GM23338 (cell line): ENCODE results near the gene LSM3. TPM values are rescaled to one million over a fixed set of nuclear protein-coding genes. Genes with fewer than 3 reads are reported as not detected.

ENCODE experiments used
- ATAC-seq: fragments of 200-7000 bp; cut with Tn5 transposase; 3 replicates; pipeline ENCODE4 v1.9.1; 2020
- DNase-seq: peaks from one replicate; pipeline ENCODE4 v3.0.0-alpha.2; 2015; ENCODE audit warnings: low spot score
- H2AFZ ChIP-seq: fragments of 200-600 bp; sonication (generic); 2 replicates; pipeline ENCODE4 v1.8.0; 2016; ENCODE audit warnings: antibody characterized with exemption, mild to moderate bottlenecking, moderate library complexity
- H3F3A ChIP-seq: fragments of 200-600 bp; sonication (generic); replicated peaks from 2 replicates; pipeline ENCODE4 v1.8.0; 2017; ENCODE audit warnings: antibody characterized with exemption, mixed run types, low read depth
- H3K27ac ChIP-seq: fragments of 200-600 bp; sonication (generic); 2 replicates; pipeline ENCODE4 v1.6.1; 2016; ENCODE audit warnings: low read depth
- H3K27me3 ChIP-seq: fragments of 200-600 bp; sonication (generic); 2 replicates; pipeline ENCODE4 v1.8.0; 2016; ENCODE audit warnings: mild to moderate bottlenecking, mixed run types, moderate library complexity; ENCODE audit not compliant: insufficient read depth
- H3K36me3 ChIP-seq: fragments of 200-600 bp; sonication (generic); 2 replicates; pipeline ENCODE4 v1.8.0; 2016; ENCODE audit warnings: mild to moderate bottlenecking; ENCODE audit not compliant: insufficient read depth
- H3K4me1 ChIP-seq: fragments of 200-600 bp; sonication (generic); 2 replicates; pipeline ENCODE4 v1.8.0; 2016; ENCODE audit warnings: mild to moderate bottlenecking, moderate library complexity; ENCODE audit not compliant: insufficient read depth
- H3K4me2 ChIP-seq: fragments of 200-600 bp; sonication (generic); 2 replicates; pipeline ENCODE4 v1.7.1; 2017; ENCODE audit warnings: mixed run types
- H3K4me3 ChIP-seq: fragments of 200-600 bp; sonication (generic); 2 replicates; pipeline ENCODE4 v1.6.1; 2016; ENCODE audit warnings: mixed run types
- H3K79me2 ChIP-seq: fragments of 200-600 bp; sonication (generic); replicated peaks from 2 replicates; pipeline ENCODE4 v1.8.0; 2017; ENCODE audit warnings: mild to moderate bottlenecking; ENCODE audit not compliant: insufficient read depth
- H3K9me2 ChIP-seq: fragments of 200-600 bp; sonication (generic); 2 replicates; pipeline ENCODE4 v1.8.0; 2017; ENCODE audit not compliant: insufficient read depth
- H4K20me1 ChIP-seq: fragments of 200-600 bp; sonication (generic); replicated peaks from 2 replicates; pipeline ENCODE4 v1.8.0; 2017; ENCODE audit warnings: mild to moderate bottlenecking; ENCODE audit not compliant: insufficient read depth
- H3K27ac Mint-ChIP-seq: 2 replicates; pipeline ENCODE4 v1.8.0; 2020; ENCODE audit warnings: inconsistent platforms, mild to moderate bottlenecking, moderate library complexity, mixed read lengths
- H3K27me3 Mint-ChIP-seq: 3 replicates; pipeline ENCODE4 v1.8.0; 2022; ENCODE audit warnings: low read depth, mild to moderate bottlenecking, moderate library complexity, mixed read lengths, inconsistent platforms; ENCODE audit not compliant: insufficient read depth, poor library complexity
- H3K36me3 Mint-ChIP-seq: 3 replicates; pipeline ENCODE4 v1.8.0; 2021; ENCODE audit warnings: low read depth, mild to moderate bottlenecking, inconsistent platforms, moderate library complexity, mixed read lengths
- H3K4me1 Mint-ChIP-seq: 3 replicates; pipeline ENCODE4 v1.8.0; 2020; ENCODE audit warnings: mild to moderate bottlenecking, inconsistent platforms, mixed read lengths
- H3K4me3 Mint-ChIP-seq: 3 replicates; pipeline ENCODE4 v1.8.0; 2021; ENCODE audit warnings: moderate library complexity, mild to moderate bottlenecking, inconsistent platforms, mixed read lengths
- H3K9me3 Mint-ChIP-seq: 3 replicates; pipeline ENCODE4 v1.8.0; 2020; ENCODE audit warnings: moderate library complexity, mild to moderate bottlenecking, inconsistent platforms, mixed read lengths
- CREB1 ChIP-seq: fragments of 250-450 bp; sonication (Bioruptor Pico); IDR thresholded peaks from 2 replicates; pipeline ENCODE4 v1.5.0; 2020; ENCODE audit warnings: low read depth, mild to moderate bottlenecking, moderate library complexity
- EZH2 ChIP-seq: fragments of 200-600 bp; sonication (generic); IDR thresholded peaks from one replicate; pipeline ENCODE4 v1.8.0; 2017; ENCODE audit warnings: antibody characterized with exemption, mild to moderate bottlenecking, low read depth; ENCODE audit not compliant: unreplicated experiment
- EZH2phosphoT487 ChIP-seq: fragments of 200-600 bp; sonication (generic); IDR thresholded peaks from one replicate; pipeline ENCODE4 v1.8.1; 2018; ENCODE audit warnings: antibody characterized with exemption; ENCODE audit not compliant: unreplicated experiment
- JUNB ChIP-seq: IDR thresholded peaks from one replicate; pipeline ENCODE4 v1.6.1; 2016; ENCODE audit warnings: antibody characterized with exemption; ENCODE audit not compliant: unreplicated experiment
- NANOG ChIP-seq: IDR thresholded peaks from 2 replicates; pipeline ENCODE4 v1.6.1; 2016; ENCODE audit warnings: antibody characterized with exemption, borderline replicate concordance
- POLR2AphosphoS5 ChIP-seq: IDR thresholded peaks from 2 replicates; pipeline ENCODE4 v1.6.1; 2016; ENCODE audit warnings: antibody characterized with exemption, low read depth
- STAT1 ChIP-seq: IDR thresholded peaks from one replicate; pipeline ENCODE4 v1.6.1; 2016; ENCODE audit warnings: antibody characterized with exemption; ENCODE audit not compliant: unreplicated experiment
- ZNF114 ChIP-seq: fragments of 250-450 bp; sonication (Bioruptor Pico); IDR thresholded peaks from 2 replicates; pipeline ENCODE4 v1.5.0; 2020; ENCODE audit warnings: mild to moderate bottlenecking, moderate library complexity
- ZNF331 ChIP-seq: fragments of 250-450 bp; sonication (Bioruptor Pico); IDR thresholded peaks from 2 replicates; pipeline ENCODE4 v1.5.0; 2020; ENCODE audit warnings: low read depth, mild to moderate bottlenecking, moderate library complexity
- polyA plus RNA-seq: library from polyadenylated mRNA; unstranded; fragments of >200 nt; fragmentation: Nextera tagmentation; extraction: Ambion mirVana; gene quantifications from 2 replicates; pipeline ENCODE4 v1.2.1, GENCODE V29; 2016
- total RNA-seq: library from RNA; depleted of rRNA; stranded (reverse); fragments of >200 nt; shearing (Covaris generic); gene quantifications from 2 replicates; pipeline ENCODE4 v1.2.3, GENCODE V29; 2014
- TF ChIP-seq, protein P1 (sequence below): IDR thresholded peaks from one replicate; pipeline ENCODE4 v1.6.1; 2018; ENCODE audit warnings: antibody characterized with exemption; ENCODE audit not compliant: unreplicated experiment
- TF ChIP-seq, protein P2 (sequence below): fragments of 250-450 bp; sonication (Bioruptor Pico); IDR thresholded peaks from 2 replicates; pipeline ENCODE4 v1.5.0; 2020; ENCODE audit warnings: mild to moderate bottlenecking, moderate library complexity
- TF ChIP-seq, protein P3 (sequence below), 2 experiments: fragments of 200-600 bp in 1 of 2; sonication (generic) in 1 of 2; conservative IDR thresholded peaks; 2 replicates each; pipeline versions ENCODE4 v1.5.1 to v1.6.1; 2016 to 2017; ENCODE audit warnings: antibody characterized with exemption in 2 of 2, low read depth in 2 of 2, mild to moderate bottlenecking in 2 of 2, moderate library complexity in 1 of 2
- TF ChIP-seq, protein P4 (sequence below): IDR thresholded peaks from 2 replicates; pipeline ENCODE4 v1.6.1; 2016; ENCODE audit warnings: antibody characterized with exemption

The LSM3 gene
- total and polyA plus RNA-seq, 2 experiments from 2014 or later = 20.1 to 71.5 TPM

DNA sequence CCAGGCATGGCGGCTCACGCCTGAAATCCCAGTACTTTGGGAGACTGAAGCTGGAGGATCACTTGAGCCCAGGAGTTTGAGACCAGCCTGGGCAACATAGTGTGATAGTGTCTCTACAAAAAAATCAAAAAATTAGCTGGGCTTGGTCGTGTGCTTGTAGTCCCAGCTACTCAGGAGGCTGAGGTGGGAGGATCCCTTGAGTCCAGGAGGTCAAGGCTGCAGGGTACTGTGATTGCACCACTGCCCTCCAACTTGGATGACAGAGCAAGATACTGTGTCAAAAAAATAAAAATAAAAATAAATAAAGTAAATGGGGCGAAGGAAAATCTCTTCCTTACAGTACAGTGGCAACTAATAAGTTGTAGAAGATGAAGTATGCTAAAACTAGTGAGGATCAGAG lies 29.6 kb downstream of the LSM3 start:
- Histone ChIP-seq H3K27ac (no peak overlapping the region), H3K9me2 (no peaks in the 10 kb centered on the region), H3K79me2 (no peaks in the 10 kb centered on the region), H3K4me3 (no peak overlapping the region), H4K20me1 (no peaks in the 10 kb centered on the region), H3K36me3 (no peaks in the 10 kb centered on the region), H3K4me2 (no peak overlapping the region), H3K27me3 (no peaks in the 10 kb centered on the region), H2AFZ (no peak overlapping the region), H3K4me1 (no peaks in the 10 kb centered on the region; the same call in 1 of the 2 replicates), H3F3A (no peaks in the 10 kb centered on the region)
- Mint-ChIP-seq H3K4me1 (peaks cover 5% of the 10 kb centered on the region; the same call in 1 of the 3 replicates), H3K27ac (no peak overlapping the region), H3K4me3 (no peak overlapping the region), H3K27me3 (no peaks in the 10 kb centered on the region), H3K36me3 (no peaks in the 10 kb centered on the region), H3K9me3 (no peaks in the 10 kb centered on the region)
- ATAC-seq (no peak), DNase-seq (no peak)
- TF ChIP-seq, protein P1, sequence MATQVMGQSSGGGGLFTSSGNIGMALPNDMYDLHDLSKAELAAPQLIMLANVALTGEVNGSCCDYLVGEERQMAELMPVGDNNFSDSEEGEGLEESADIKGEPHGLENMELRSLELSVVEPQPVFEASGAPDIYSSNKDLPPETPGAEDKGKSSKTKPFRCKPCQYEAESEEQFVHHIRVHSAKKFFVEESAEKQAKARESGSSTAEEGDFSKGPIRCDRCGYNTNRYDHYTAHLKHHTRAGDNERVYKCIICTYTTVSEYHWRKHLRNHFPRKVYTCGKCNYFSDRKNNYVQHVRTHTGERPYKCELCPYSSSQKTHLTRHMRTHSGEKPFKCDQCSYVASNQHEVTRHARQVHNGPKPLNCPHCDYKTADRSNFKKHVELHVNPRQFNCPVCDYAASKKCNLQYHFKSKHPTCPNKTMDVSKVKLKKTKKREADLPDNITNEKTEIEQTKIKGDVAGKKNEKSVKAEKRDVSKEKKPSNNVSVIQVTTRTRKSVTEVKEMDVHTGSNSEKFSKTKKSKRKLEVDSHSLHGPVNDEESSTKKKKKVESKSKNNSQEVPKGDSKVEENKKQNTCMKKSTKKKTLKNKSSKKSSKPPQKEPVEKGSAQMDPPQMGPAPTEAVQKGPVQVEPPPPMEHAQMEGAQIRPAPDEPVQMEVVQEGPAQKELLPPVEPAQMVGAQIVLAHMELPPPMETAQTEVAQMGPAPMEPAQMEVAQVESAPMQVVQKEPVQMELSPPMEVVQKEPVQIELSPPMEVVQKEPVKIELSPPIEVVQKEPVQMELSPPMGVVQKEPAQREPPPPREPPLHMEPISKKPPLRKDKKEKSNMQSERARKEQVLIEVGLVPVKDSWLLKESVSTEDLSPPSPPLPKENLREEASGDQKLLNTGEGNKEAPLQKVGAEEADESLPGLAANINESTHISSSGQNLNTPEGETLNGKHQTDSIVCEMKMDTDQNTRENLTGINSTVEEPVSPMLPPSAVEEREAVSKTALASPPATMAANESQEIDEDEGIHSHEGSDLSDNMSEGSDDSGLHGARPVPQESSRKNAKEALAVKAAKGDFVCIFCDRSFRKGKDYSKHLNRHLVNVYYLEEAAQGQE = no peak
- TF ChIP-seq POLR2AphosphoS5 (no peak), ZNF114 (CRISPR knock-in tag) (no peak), EZH2phosphoT487 (no peak), CREB1 (CRISPR knock-in tag) (no peak), EZH2 (no peak), NANOG (no peak), JUNB (no peak), STAT1 (no peak), ZNF331 (no peak)
- TF ChIP-seq, protein P2, sequence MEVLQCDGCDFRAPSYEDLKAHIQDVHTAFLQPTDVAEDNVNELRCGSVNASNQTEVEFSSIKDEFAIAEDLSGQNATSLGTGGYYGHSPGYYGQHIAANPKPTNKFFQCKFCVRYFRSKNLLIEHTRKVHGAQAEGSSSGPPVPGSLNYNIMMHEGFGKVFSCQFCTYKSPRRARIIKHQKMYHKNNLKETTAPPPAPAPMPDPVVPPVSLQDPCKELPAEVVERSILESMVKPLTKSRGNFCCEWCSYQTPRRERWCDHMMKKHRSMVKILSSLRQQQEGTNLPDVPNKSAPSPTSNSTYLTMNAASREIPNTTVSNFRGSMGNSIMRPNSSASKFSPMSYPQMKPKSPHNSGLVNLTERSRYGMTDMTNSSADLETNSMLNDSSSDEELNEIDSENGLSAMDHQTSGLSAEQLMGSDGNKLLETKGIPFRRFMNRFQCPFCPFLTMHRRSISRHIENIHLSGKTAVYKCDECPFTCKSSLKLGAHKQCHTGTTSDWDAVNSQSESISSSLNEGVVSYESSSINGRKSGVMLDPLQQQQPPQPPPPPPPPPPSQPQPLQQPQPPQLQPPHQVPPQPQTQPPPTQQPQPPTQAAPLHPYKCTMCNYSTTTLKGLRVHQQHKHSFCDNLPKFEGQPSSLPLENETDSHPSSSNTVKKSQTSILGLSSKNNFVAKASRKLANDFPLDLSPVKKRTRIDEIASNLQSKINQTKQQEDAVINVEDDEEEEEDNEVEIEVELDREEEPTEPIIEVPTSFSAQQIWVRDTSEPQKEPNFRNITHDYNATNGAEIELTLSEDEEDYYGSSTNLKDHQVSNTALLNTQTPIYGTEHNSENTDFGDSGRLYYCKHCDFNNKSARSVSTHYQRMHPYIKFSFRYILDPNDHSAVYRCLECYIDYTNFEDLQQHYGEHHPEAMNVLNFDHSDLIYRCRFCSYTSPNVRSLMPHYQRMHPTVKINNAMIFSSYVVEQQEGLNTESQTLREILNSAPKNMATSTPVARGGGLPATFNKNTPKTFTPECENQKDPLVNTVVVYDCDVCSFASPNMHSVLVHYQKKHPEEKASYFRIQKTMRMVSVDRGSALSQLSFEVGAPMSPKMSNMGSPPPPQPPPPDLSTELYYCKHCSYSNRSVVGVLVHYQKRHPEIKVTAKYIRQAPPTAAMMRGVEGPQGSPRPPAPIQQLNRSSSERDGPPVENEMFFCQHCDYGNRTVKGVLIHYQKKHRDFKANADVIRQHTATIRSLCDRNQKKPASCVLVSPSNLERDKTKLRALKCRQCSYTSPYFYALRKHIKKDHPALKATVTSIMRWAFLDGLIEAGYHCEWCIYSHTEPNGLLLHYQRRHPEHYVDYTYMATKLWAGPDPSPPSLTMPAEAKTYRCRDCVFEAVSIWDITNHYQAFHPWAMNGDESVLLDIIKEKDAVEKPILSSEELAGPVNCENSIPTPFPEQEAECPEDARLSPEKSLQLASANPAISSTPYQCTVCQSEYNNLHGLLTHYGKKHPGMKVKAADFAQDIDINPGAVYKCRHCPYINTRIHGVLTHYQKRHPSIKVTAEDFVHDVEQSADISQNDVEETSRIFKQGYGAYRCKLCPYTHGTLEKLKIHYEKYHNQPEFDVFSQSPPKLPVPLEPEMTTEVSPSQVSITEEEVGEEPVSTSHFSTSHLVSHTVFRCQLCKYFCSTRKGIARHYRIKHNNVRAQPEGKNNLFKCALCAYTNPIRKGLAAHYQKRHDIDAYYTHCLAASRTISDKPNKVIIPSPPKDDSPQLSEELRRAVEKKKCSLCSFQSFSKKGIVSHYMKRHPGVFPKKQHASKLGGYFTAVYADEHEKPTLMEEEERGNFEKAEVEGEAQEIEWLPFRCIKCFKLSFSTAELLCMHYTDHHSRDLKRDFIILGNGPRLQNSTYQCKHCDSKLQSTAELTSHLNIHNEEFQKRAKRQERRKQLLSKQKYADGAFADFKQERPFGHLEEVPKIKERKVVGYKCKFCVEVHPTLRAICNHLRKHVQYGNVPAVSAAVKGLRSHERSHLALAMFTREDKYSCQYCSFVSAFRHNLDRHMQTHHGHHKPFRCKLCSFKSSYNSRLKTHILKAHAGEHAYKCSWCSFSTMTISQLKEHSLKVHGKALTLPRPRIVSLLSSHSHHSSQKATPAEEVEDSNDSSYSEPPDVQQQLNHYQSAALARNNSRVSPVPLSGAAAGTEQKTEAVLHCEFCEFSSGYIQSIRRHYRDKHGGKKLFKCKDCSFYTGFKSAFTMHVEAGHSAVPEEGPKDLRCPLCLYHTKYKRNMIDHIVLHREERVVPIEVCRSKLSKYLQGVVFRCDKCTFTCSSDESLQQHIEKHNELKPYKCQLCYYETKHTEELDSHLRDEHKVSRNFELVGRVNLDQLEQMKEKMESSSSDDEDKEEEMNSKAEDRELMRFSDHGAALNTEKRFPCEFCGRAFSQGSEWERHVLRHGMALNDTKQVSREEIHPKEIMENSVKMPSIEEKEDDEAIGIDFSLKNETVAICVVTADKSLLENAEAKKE (CRISPR knock-in tag) = no peak
- TF ChIP-seq, protein P3, sequence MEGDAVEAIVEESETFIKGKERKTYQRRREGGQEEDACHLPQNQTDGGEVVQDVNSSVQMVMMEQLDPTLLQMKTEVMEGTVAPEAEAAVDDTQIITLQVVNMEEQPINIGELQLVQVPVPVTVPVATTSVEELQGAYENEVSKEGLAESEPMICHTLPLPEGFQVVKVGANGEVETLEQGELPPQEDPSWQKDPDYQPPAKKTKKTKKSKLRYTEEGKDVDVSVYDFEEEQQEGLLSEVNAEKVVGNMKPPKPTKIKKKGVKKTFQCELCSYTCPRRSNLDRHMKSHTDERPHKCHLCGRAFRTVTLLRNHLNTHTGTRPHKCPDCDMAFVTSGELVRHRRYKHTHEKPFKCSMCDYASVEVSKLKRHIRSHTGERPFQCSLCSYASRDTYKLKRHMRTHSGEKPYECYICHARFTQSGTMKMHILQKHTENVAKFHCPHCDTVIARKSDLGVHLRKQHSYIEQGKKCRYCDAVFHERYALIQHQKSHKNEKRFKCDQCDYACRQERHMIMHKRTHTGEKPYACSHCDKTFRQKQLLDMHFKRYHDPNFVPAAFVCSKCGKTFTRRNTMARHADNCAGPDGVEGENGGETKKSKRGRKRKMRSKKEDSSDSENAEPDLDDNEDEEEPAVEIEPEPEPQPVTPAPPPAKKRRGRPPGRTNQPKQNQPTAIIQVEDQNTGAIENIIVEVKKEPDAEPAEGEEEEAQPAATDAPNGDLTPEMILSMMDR (conservative IDR thresholded peaks at IDR 0.05; ENCODE audit: low read depth in 2 of 2) = no peak
- TF ChIP-seq, protein P4, sequence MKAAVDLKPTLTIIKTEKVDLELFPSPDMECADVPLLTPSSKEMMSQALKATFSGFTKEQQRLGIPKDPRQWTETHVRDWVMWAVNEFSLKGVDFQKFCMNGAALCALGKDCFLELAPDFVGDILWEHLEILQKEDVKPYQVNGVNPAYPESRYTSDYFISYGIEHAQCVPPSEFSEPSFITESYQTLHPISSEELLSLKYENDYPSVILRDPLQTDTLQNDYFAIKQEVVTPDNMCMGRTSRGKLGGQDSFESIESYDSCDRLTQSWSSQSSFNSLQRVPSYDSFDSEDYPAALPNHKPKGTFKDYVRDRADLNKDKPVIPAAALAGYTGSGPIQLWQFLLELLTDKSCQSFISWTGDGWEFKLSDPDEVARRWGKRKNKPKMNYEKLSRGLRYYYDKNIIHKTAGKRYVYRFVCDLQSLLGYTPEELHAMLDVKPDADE = no peak
